ENCODE data around the gene DPM3. TPM values are rescaled to one million over a fixed set of nuclear protein-coding genes. Genes with fewer than 3 reads are reported as not detected.
A peak's percentile ranks its signal among the peaks of the same experiment; 100 is the strongest.

DPM3 gene
- total RNA-seq, 1 experiment from 2014 or later, result 193 TPM

DNA sequence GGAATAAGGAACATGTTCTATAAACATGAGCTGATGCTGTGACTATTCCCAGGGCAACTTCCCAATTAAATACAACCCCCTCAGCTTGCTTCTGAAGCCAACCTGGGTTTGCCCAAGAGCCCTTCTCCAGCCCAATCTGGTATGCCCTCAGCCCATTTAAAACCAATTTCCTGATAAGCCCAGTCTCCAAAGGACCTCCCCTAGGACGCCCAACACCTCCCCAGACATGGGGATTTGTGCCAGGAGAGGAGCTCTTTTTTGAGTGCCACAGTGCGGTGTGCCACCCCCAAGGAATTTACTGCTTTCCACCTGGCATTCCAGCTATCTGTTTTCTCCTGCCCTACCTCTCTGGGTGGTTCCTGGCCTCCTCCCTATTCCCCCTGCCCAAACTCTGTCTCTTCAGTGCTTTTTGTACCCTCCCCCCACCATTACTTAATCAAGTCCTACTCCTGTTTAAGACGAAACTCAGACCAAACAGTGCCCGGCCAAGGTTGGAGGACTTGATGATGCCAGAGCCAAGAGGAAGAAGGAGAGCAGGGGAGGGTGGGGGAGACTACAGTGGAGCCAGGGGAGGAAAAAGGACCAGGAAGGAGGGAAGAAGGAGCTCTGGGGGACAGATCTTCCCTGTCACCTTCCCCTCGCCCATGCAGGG is 24.1 kb downstream of the DPM3 start:
- Histone ChIP-seq H3K27me3 (ENCODE audit: control insufficient read depth, insufficient read depth, low read length) (peaks cover 5% of the 10 kb centered on the region; the same call in 1 of the 2 replicates), H3K4me3 (ENCODE audit: insufficient read depth, low read depth, low read length) (no peak overlapping the region), H3K36me3 (replicated peaks; ENCODE audit: control insufficient read depth, insufficient read depth, low read length) (no peaks in the 10 kb centered on the region)
- no peak for DNase-seq

DNA sequence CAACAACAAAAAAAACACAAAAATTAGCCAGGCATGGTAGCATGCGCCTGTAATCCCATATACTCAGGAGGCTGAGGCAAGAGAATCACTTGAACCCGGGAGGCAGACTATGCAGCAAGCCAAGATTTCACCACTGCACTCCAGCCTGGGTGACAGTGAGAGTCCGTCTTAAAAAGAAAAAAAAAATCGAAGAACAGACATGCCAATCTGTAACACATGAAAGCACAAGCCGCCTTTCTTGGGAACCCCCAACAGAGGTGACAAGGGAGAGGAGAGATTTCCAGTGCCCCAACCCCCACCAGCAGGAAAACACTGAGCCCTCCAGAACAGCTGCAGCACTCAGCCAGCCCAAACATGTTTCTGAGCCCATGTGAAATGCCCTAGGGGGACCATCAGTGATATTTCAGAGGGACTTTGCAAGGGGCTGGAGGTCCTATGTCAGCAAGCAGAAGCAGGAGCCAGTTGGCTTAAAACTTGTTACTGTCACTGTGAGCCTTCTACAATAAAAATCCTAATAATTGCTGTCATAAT is 26.8 kb downstream of the DPM3 start:
- H3K36me3 ChIP-seq (replicated peaks; ENCODE audit: control insufficient read depth, insufficient read depth, low read length), result no peaks in the 10 kb centered on the region
- H3K27me3 ChIP-seq (ENCODE audit: control insufficient read depth, insufficient read depth, low read length), result no peaks in the 10 kb centered on the region; the same call in 1 of the 2 replicates
- DNase-seq, result no peak
- H3K4me3 ChIP-seq (ENCODE audit: insufficient read depth, low read depth, low read length), result no peak overlapping the region

GRCh38 chr1:155110826-155111225 is 29.5 kb downstream of the DPM3 start:
- Histone ChIP-seq H3K36me3 (replicated peaks; ENCODE audit: control insufficient read depth, insufficient read depth, low read length) (no peaks in the 10 kb centered on the region), H3K4me3 (ENCODE audit: insufficient read depth, low read depth, low read length) (no peak overlapping the region), H3K27me3 (ENCODE audit: control insufficient read depth, insufficient read depth, low read length) (no peaks in the 10 kb centered on the region; the same call in 1 of the 2 replicates)
- no peak for DNase-seq

- DNase-seq, result no peak
- H3K36me3 ChIP-seq (replicated peaks; ENCODE audit: control insufficient read depth, insufficient read depth, low read length), result no peaks in the 10 kb centered on the region
- no peaks in the 10 kb centered on the region; the same call in 1 of the 2 replicates for H3K27me3 ChIP-seq (ENCODE audit: control insufficient read depth, insufficient read depth, low read length)
These were observed 29.9 kb downstream of the DPM3 start for GRCh38 chr1:155110381-155110780.

GRCh38 chr1:155108296-155108695 is 32.0 kb downstream of the DPM3 start:
- DNase-seq, result no peak
- no peak overlapping the region for H3K4me3 ChIP-seq (ENCODE audit: insufficient read depth, low read depth, low read length)

More at GRCh38 chr1:155110381-155110780, 29.9 kb downstream of the DPM3 start:
- H3K4me3 ChIP-seq (ENCODE audit: insufficient read depth, low read depth, low read length), result no peak overlapping the region

DNA sequence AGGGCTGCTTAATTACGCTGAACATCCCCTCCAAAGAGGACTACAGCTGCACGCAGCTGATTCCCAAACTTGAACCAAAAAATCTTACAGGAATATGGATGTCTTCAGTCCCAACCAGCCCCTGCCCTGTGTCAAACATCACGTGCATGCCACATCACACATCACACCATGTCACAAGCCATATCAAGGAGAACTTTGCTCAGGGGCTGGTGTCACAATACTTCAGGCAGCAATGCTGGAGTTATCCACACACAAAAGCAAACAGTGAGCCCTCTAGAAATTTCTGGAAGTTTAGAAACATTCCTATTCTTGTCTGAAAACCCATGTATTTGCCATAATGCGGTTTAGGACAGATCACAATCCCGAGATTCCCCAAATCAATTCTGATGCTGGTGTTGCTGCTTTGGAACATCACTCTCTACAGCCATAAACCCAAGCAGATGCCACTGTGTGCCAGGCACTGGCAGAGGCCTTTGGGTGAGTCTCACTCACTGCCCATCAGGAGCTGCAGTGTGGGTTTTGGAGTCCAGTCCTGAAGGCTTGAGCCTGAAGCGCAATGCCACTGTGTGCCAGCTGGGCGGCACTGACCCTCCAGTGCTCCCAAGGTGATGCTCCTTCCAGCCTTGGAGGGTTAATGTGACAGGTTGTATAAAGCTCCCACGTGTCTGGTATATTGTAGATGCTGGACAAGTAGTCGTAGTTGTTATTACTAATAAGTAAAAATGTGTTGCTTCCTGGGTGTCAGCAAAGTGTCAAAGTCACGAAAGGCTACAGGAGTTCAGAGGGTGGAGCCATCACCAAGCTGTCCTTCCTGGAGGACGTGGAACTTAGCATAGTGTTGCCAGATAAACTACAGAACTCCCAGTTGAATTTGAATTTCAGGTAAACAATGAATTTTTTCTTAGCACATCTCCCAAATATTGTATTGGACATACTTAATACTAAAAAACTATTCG is 32.7 kb downstream of the DPM3 start:
- no peak for DNase-seq
- no peak overlapping the region for H3K4me3 ChIP-seq (ENCODE audit: insufficient read depth, low read depth, low read length)
- no peaks in the 10 kb centered on the region; the same call in 1 of the 2 replicates for H3K27me3 ChIP-seq (ENCODE audit: control insufficient read depth, insufficient read depth, low read length)
- no peaks in the 10 kb centered on the region for H3K36me3 ChIP-seq (replicated peaks; ENCODE audit: control insufficient read depth, insufficient read depth, low read length)

More at GRCh38 chr1:155108296-155108695, 32.0 kb downstream of the DPM3 start:
- no peaks in the 10 kb centered on the region; the same call in 1 of the 2 replicates for H3K27me3 ChIP-seq (ENCODE audit: control insufficient read depth, insufficient read depth, low read length)
- no peaks in the 10 kb centered on the region for H3K36me3 ChIP-seq (replicated peaks; ENCODE audit: control insufficient read depth, insufficient read depth, low read length)

GRCh38 chr1:155106862-155107261 is 33.5 kb downstream of the DPM3 start:
- no peaks in the 10 kb centered on the region for H3K36me3 ChIP-seq (replicated peaks; ENCODE audit: control insufficient read depth, insufficient read depth, low read length)
- no peaks in the 10 kb centered on the region; the same call in 1 of the 2 replicates for H3K27me3 ChIP-seq (ENCODE audit: control insufficient read depth, insufficient read depth, low read length)
- no peak overlapping the region for H3K4me3 ChIP-seq (ENCODE audit: insufficient read depth, low read depth, low read length)
- DNase-seq, result no peak

- DNase-seq, result no peak
- no peaks in the 10 kb centered on the region for H3K36me3 ChIP-seq (replicated peaks; ENCODE audit: control insufficient read depth, insufficient read depth, low read length)
- no peaks in the 10 kb centered on the region; the same call in 1 of the 2 replicates for H3K27me3 ChIP-seq (ENCODE audit: control insufficient read depth, insufficient read depth, low read length)
- H3K4me3 ChIP-seq (ENCODE audit: insufficient read depth, low read depth, low read length), result no peak overlapping the region
These were observed 34.7 kb downstream of the DPM3 start for GRCh38 chr1:155105604-155106011.

GRCh38 chr1:155104605-155105534 is 35.5 kb downstream of the DPM3 start:
- DNase-seq, result no peak
- H3K4me3 ChIP-seq (ENCODE audit: insufficient read depth, low read depth, low read length), result no peak overlapping the region
- no peaks in the 10 kb centered on the region for H3K36me3 ChIP-seq (replicated peaks; ENCODE audit: control insufficient read depth, insufficient read depth, low read length)
- no peaks in the 10 kb centered on the region; the same call in 1 of the 2 replicates for H3K27me3 ChIP-seq (ENCODE audit: control insufficient read depth, insufficient read depth, low read length)

- Histone ChIP-seq H3K4me3 (ENCODE audit: insufficient read depth, low read depth, low read length) (no peak overlapping the region), H3K27me3 (ENCODE audit: control insufficient read depth, insufficient read depth, low read length) (no peaks in the 10 kb centered on the region; the same call in 1 of the 2 replicates), H3K36me3 (replicated peaks; ENCODE audit: control insufficient read depth, insufficient read depth, low read length) (no peaks in the 10 kb centered on the region)
- DNase-seq, result no peak
These were observed 37.0 kb downstream of the DPM3 start for GRCh38 chr1:155103325-155103724.

GRCh38 chr1:155099331-155099730 is 41.0 kb downstream of the DPM3 start:
- no peak for DNase-seq
- Histone ChIP-seq H3K36me3 (replicated peaks; ENCODE audit: control insufficient read depth, insufficient read depth, low read length) (no peaks in the 10 kb centered on the region), H3K27me3 (ENCODE audit: control insufficient read depth, insufficient read depth, low read length) (no peaks in the 10 kb centered on the region; the same call in 1 of the 2 replicates), H3K4me3 (ENCODE audit: insufficient read depth, low read depth, low read length) (no peak overlapping the region)

GRCh38 chr1:155094622-155094948 is 45.7 kb downstream of the DPM3 start:
- no peak for DNase-seq
- H3K4me3 ChIP-seq (ENCODE audit: insufficient read depth, low read depth, low read length), result no peak overlapping the region
- no peaks in the 10 kb centered on the region for H3K36me3 ChIP-seq (replicated peaks; ENCODE audit: control insufficient read depth, insufficient read depth, low read length)
- H3K27me3 ChIP-seq (ENCODE audit: control insufficient read depth, insufficient read depth, low read length), result peaks cover 8% of the 10 kb centered on the region

GRCh38 chr1:155093911-155094621 is 46.3 kb downstream of the DPM3 start:
- H3K36me3 ChIP-seq (replicated peaks; ENCODE audit: control insufficient read depth, insufficient read depth, low read length), result no peaks in the 10 kb centered on the region
- peaks cover 8% of the 10 kb centered on the region for H3K27me3 ChIP-seq (ENCODE audit: control insufficient read depth, insufficient read depth, low read length)
- H3K4me3 ChIP-seq (ENCODE audit: insufficient read depth, low read depth, low read length), result no peak overlapping the region
- DNase-seq, result peak; percentile 76
